ENCODE results near the gene CASP12. TPM values are rescaled to one million over a fixed set of nuclear protein-coding genes. Genes with fewer than 3 reads are reported as not detected.

CASP12 gene
- total RNA-seq, 1 donor from 2014 or later, result not detected

DNA sequence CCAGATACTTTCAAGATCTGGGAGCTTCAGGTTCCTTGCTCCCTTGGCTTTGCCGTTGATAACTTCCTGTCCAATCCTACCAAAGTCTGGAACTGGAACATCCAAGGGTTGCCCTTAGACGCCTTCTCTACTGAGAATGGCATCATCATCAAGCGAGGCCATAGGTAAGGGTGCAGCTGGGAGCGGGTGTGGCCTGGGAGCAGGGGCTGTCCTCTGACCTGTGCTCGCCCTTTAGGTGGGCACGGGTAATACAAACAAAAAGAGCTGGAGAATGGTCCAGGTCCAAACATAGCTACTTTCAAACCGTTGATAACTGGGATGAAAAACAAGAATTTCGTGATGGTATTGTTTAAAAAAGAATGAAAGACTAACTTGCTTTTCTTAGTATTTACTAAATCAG lies 25.0 kb downstream of the CASP12 start:
- Histone ChIP-seq H3K27me3 (ENCODE audit: control insufficient read depth, insufficient read depth, low read length) (no peaks in the 10 kb centered on the region), H3K4me3 (ENCODE audit: low read depth, low read length) (no peak overlapping the region), H3K36me3 (ENCODE audit: control insufficient read depth, insufficient read depth, low read length) (no peaks in the 10 kb centered on the region)
- DNase-seq (ENCODE audit: low read depth) (no peak), FAIRE-seq (no peak)
- TF ChIP-seq, protein P1, sequence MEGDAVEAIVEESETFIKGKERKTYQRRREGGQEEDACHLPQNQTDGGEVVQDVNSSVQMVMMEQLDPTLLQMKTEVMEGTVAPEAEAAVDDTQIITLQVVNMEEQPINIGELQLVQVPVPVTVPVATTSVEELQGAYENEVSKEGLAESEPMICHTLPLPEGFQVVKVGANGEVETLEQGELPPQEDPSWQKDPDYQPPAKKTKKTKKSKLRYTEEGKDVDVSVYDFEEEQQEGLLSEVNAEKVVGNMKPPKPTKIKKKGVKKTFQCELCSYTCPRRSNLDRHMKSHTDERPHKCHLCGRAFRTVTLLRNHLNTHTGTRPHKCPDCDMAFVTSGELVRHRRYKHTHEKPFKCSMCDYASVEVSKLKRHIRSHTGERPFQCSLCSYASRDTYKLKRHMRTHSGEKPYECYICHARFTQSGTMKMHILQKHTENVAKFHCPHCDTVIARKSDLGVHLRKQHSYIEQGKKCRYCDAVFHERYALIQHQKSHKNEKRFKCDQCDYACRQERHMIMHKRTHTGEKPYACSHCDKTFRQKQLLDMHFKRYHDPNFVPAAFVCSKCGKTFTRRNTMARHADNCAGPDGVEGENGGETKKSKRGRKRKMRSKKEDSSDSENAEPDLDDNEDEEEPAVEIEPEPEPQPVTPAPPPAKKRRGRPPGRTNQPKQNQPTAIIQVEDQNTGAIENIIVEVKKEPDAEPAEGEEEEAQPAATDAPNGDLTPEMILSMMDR (IDR thresholded peaks at IDR 0.05; ENCODE audit: insufficient read depth, low read length, severe bottlenecking), result no peak

DNA sequence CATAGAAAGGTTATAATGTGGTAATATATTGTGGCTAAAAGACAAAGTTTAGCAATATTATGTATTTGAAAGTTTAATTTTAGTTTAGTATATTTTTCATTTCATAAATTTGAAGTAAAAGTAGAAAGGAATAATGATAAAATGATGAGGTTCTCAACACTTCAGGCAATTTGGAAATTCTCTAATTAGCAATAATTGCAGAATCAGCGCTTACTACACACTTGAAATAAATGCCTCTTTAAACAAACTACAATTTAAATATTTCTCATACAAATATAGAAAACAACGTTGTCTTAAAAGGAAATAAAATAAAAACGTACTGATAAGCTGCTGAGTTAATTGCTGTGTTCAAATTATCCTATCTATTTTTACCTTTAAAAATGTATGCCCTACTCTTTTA lies 25.9 kb downstream of the CASP12 start:
- H3K27me3 ChIP-seq (ENCODE audit: control insufficient read depth, insufficient read depth, low read length), result no peaks in the 10 kb centered on the region
- FAIRE-seq (no peak), DNase-seq (ENCODE audit: low read depth) (no peak)
- H3K36me3 ChIP-seq (ENCODE audit: control insufficient read depth, insufficient read depth, low read length), result no peaks in the 10 kb centered on the region
- TF ChIP-seq, protein P1 (IDR thresholded peaks at IDR 0.05; ENCODE audit: insufficient read depth, low read length, severe bottlenecking), result no peak
- no peak overlapping the region for H3K4me3 ChIP-seq (ENCODE audit: low read depth, low read length)

DNA sequence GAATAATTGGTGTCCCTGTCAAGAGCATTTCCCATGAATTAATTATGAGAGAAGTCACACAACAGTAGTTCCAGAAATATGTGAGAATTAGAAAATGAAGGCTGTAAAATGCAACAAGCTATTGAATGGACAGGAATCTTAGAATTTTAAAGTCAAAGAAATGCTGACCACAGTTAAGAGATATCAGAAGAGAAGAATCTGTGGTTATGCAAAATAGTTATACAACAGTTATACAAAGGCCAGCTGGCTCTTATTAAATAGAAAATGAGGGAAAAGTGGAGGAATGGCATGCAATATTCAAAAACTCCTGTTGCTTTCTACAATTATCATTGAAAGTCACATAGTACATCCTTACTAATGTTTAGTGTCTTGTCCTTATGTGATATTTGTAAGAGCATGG lies 27.4 kb downstream of the CASP12 start:
- DNase-seq (ENCODE audit: low read depth), result no peak
- Histone ChIP-seq H3K27me3 (ENCODE audit: control insufficient read depth, insufficient read depth, low read length) (no peaks in the 10 kb centered on the region), H3K4me3 (ENCODE audit: low read depth, low read length) (no peak overlapping the region), H3K36me3 (ENCODE audit: control insufficient read depth, insufficient read depth, low read length) (no peaks in the 10 kb centered on the region)
- FAIRE-seq, result no peak
- TF ChIP-seq, protein P1 (IDR thresholded peaks at IDR 0.05; ENCODE audit: insufficient read depth, low read length, severe bottlenecking), result no peak

DNA sequence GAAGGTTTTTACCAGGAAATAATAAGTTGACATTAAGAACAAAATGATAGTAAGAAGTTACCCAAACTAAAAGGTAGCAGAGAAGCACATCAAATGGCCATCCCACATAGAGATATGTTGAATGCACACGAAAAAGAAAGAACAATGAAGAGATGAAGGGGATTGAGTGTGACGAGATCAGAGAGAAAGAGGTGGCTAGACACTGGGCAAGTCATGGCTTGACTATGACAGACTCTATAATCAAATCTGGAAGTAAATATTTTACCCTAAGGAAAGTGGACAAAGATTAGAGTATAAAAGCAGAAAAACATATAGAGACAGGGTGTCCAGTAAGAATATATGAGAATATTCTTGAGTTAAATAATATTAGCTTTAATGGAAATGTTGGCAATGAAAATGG lies 31.4 kb downstream of the CASP12 start:
- H3K4me3 ChIP-seq (ENCODE audit: low read depth, low read length), result no peak overlapping the region
- no peaks in the 10 kb centered on the region for H3K36me3 ChIP-seq (ENCODE audit: control insufficient read depth, insufficient read depth, low read length)
- no peaks in the 10 kb centered on the region for H3K27me3 ChIP-seq (ENCODE audit: control insufficient read depth, insufficient read depth, low read length)
- FAIRE-seq (no peak), DNase-seq (ENCODE audit: low read depth) (peak; percentile 67)
- TF ChIP-seq, protein P1 (IDR thresholded peaks at IDR 0.05; ENCODE audit: insufficient read depth, low read length, severe bottlenecking), result no peak

DNA sequence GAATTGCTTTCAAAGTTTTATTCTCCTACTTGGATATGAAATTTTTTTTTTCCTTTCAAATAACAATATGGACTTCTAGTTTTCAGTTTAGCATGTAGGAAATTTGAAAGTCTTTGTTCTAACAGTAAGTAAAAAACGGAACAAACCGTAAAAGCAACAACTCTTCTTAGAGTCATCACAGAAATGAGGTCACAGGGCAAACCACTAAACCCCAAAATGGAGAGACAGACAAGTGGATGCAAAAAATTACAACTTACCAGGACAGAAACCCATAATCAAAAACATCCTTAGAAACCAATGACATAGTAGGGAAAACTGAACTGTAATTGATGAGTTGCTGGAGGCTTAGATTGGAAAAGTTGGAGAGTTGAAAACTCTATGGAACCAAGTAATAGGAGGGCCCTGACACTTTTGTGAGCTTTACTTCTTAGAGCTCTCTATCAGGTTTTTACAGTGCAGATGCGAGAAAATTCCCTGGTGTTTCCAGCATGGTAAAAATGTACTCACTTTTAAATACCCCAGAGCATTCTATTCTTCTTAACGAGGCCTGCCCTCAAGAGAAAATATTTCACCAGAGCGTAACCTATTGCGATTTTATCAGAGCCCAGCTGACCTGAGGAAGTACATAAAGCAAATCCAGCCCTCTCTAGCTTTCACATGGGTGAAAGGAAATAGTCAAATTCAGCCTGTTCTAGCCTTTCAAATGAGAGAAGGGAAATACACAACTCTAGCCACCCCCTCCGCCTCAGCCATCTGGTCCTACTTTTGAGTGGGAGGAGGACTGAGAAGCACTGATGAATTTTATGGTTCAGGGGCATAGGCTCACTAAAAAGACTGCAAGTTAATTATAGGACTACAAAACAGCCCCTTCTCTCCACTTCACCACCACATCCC lies 39.1 kb downstream of the CASP12 start:
- FAIRE-seq (no peak), DNase-seq (ENCODE audit: low read depth) (no peak)
- TF ChIP-seq, protein P1 (IDR thresholded peaks at IDR 0.05; ENCODE audit: insufficient read depth, low read length, severe bottlenecking), result no peak
- H3K4me3 ChIP-seq (ENCODE audit: low read depth, low read length), result no peak overlapping the region
- H3K36me3 ChIP-seq (ENCODE audit: control insufficient read depth, insufficient read depth, low read length), result no peaks in the 10 kb centered on the region
- H3K27me3 ChIP-seq (ENCODE audit: control insufficient read depth, insufficient read depth, low read length), result no peaks in the 10 kb centered on the region

All from bronchial epithelial cell (primary cell).